ENCODE measurements around the gene PIH1D1.

The PIH1D1 gene

DNA sequence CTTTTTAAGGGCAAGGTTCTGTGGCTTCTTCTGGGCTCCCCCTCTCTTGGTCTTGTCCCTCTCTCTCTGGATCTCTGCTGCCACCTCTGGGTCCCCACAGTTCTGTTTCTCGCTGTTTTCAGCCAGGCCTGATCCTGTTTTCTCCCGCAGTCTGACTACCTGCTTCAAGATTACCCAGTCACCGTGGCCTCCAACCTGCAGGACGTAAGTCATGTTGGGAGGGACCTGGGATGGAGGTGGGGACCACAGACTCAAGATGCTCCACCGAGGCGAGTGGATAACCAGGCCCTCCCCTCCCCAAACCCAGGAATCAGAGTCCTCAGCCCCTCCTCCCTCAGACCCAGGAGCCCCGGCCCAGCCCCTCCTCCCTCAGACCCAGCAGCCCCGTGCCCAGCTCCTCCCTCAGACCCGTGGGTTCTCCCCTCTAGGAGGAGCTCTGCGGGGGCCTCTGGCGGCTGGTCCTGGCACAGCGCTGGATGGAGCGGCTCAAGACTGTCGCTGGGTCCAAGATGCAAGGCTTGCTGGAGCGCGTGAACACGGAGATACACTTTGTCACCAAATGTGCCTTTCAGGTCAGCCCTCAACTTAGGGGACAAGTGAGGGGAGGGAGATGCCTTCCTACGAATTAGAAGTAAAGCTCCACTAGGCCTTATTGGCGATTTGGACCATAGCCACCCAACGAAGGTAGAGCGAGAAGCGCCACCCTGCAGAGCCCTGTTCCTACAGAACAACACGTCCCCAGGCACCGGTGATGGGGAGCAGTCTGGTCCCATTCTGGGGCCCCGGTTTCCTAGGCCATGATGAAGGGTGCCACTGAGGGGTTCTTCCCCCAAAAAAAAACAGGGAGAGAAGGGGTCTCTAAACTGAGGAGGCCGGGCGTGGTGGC lies 24.6 kb upstream of the PIH1D1 start (continued):
- TF ChIP-seq, protein P1, sequence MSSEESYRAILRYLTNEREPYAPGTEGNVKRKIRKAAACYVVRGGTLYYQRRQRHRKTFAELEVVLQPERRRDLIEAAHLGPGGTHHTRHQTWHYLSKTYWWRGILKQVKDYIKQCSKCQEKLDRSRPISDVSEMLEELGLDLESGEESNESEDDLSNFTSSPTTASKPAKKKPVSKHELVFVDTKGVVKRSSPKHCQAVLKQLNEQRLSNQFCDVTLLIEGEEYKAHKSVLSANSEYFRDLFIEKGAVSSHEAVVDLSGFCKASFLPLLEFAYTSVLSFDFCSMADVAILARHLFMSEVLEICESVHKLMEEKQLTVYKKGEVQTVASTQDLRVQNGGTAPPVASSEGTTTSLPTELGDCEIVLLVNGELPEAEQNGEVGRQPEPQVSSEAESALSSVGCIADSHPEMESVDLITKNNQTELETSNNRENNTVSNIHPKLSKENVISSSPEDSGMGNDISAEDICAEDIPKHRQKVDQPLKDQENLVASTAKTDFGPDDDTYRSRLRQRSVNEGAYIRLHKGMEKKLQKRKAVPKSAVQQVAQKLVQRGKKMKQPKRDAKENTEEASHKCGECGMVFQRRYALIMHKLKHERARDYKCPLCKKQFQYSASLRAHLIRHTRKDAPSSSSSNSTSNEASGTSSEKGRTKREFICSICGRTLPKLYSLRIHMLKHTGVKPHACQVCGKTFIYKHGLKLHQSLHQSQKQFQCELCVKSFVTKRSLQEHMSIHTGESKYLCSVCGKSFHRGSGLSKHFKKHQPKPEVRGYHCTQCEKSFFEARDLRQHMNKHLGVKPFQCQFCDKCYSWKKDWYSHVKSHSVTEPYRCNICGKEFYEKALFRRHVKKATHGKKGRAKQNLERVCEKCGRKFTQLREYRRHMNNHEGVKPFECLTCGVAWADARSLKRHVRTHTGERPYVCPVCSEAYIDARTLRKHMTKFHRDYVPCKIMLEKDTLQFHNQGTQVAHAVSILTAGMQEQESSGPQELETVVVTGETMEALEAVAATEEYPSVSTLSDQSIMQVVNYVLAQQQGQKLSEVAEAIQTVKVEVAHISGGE (tag by site-specific recombination; conservative IDR thresholded peaks at IDR 0.05; ENCODE audit: low read depth): no peak
- TF ChIP-seq, protein P2, sequence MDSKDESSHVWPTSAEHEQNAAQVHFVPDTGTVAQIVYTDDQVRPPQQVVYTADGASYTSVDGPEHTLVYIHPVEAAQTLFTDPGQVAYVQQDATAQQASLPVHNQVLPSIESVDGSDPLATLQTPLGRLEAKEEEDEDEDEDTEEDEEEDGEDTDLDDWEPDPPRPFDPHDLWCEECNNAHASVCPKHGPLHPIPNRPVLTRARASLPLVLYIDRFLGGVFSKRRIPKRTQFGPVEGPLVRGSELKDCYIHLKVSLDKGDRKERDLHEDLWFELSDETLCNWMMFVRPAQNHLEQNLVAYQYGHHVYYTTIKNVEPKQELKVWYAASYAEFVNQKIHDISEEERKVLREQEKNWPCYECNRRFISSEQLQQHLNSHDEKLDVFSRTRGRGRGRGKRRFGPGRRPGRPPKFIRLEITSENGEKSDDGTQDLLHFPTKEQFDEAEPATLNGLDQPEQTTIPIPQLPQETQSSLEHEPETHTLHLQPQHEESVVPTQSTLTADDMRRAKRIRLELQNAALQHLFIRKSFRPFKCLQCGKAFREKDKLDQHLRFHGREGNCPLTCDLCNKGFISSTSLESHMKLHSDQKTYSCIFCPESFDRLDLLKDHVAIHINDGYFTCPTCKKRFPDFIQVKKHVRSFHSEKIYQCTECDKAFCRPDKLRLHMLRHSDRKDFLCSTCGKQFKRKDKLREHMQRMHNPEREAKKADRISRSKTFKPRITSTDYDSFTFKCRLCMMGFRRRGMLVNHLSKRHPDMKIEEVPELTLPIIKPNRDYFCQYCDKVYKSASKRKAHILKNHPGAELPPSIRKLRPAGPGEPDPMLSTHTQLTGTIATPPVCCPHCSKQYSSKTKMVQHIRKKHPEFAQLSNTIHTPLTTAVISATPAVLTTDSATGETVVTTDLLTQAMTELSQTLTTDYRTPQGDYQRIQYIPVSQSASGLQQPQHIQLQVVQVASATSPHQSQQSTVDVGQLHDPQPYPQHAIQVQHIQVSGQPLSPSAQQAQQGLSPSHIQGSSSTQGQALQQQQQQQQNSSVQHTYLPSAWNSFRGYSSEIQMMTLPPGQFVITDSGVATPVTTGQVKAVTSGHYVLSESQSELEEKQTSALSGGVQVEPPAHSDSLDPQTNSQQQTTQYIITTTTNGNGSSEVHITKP (tag by site-specific recombination; IDR thresholded peaks at IDR 0.05): peak; percentile 79

DNA sequence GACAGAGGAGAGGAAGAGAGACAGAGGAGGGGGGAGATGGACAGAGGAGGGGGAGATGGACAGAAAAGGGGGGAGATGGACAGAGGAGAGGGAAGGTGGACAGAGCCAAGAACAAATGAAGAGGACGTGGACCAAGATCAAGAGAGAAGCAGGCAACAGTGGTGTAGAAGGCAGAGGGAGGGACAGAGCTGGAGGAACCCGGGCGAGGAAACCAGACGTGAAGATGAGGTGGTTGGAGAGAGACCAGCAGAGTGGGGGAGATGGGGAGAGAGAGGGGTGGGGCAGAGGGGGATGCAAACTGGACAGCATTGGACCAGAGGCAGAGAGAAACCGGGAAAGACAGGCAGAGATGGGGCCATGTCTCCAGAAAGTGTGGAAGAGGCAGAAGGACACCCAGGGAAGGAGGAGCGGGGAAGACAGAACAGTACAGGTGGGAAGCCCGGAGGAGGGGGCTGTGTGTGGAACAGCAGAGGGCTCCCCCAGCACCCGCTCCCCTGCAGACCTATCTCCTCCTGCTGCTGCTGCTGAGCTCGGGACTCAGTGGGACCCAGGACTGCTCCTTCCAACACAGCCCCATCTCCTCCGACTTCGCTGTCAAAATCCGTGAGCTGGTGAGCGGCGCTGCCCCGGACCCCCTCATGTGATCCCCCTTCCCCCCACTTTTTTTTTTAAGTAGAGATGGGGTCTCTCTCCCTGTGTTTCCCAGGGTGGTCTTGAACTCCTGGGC lies 23.7 kb upstream of the PIH1D1 start:
- POLR2A ChIA-PET: interaction anchor here (0.5 to 1.8 kb wide), 4 partner anchors 12 to 31 kb away, joined by 5 to 9 read pairs (median 6); partner anchors contain the start of genes ALDH16A1 and RPL13A
- no peak overlapping the region for H3K4me3 ChIP-seq (ENCODE audit: low read depth, low read length)

More for the DNA sequence above, 23.7 kb upstream of the PIH1D1 start:
- Histone ChIP-seq H3K9me3 (ENCODE audit: control insufficient read depth, insufficient read depth, low read depth, low read length) (no peaks in the 10 kb centered on the region), H3K36me3 (ENCODE audit: control insufficient read depth in 2 of 2, insufficient read depth in 1 of 2, low read length in 2 of 2) (peaks cover 0 to under 1% of the 10 kb centered on the region in 2 experiments; a peak in 1 of 3 replicates), H3K27ac (ENCODE audit: extremely low read depth, low read depth, low read length) (no peak overlapping the region), H3K4me1 (ENCODE audit: control insufficient read depth, insufficient read depth, low read length) (no peaks in the 10 kb centered on the region)
- TF ChIP-seq, protein P2 (tag by site-specific recombination; IDR thresholded peaks at IDR 0.05): peak; percentile 8; the same call in 1 of the 2 replicates
- TF ChIP-seq, protein P3, sequence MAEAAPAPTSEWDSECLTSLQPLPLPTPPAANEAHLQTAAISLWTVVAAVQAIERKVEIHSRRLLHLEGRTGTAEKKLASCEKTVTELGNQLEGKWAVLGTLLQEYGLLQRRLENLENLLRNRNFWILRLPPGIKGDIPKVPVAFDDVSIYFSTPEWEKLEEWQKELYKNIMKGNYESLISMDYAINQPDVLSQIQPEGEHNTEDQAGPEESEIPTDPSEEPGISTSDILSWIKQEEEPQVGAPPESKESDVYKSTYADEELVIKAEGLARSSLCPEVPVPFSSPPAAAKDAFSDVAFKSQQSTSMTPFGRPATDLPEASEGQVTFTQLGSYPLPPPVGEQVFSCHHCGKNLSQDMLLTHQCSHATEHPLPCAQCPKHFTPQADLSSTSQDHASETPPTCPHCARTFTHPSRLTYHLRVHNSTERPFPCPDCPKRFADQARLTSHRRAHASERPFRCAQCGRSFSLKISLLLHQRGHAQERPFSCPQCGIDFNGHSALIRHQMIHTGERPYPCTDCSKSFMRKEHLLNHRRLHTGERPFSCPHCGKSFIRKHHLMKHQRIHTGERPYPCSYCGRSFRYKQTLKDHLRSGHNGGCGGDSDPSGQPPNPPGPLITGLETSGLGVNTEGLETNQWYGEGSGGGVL (tag by site-specific recombination; IDR thresholded peaks at IDR 0.05): peak; percentile 44; the same call in 1 of the 2 replicates
- TF ChIP-seq ZNF366 (tag by site-specific recombination; conservative IDR thresholded peaks at IDR 0.05): peak; percentile 60
- TF ChIP-seq MYNN (tag by site-specific recombination; IDR thresholded peaks at IDR 0.05; ENCODE audit: borderline replicate concordance): no peak
- TF ChIP-seq GLIS2 (tag by site-specific recombination; IDR thresholded peaks at IDR 0.05): 0 out of 2 replicates have a peak, but pooled peaks have one; percentile 9
- TF ChIP-seq, protein P4, sequence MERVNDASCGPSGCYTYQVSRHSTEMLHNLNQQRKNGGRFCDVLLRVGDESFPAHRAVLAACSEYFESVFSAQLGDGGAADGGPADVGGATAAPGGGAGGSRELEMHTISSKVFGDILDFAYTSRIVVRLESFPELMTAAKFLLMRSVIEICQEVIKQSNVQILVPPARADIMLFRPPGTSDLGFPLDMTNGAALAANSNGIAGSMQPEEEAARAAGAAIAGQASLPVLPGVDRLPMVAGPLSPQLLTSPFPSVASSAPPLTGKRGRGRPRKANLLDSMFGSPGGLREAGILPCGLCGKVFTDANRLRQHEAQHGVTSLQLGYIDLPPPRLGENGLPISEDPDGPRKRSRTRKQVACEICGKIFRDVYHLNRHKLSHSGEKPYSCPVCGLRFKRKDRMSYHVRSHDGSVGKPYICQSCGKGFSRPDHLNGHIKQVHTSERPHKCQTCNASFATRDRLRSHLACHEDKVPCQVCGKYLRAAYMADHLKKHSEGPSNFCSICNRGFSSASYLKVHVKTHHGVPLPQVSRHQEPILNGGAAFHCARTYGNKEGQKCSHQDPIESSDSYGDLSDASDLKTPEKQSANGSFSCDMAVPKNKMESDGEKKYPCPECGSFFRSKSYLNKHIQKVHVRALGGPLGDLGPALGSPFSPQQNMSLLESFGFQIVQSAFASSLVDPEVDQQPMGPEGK (tag by site-specific recombination; IDR thresholded peaks at IDR 0.05): peak; percentile 70
- peak; percentile 22; the same call in 1 of the 2 replicates for TF ChIP-seq ZNF341 (tag by site-specific recombination; IDR thresholded peaks at IDR 0.05; ENCODE audit: low read depth)
- TF ChIP-seq ZNF391 (tag by site-specific recombination; IDR thresholded peaks at IDR 0.05; ENCODE audit: borderline replicate concordance, low read depth): no peak
- CTCF ChIA-PET: interaction anchor here (0.8 to 2.9 kb wide), 14 partner anchors 13 to 209 kb away, joined by 3 to 24 read pairs (median 4); partner anchors contain the start of genes ALDH16A1 and PIH1D1
